CD14-positive monocyte (primary cell): ENCODE measurements around the gene TMEM242. TPM values are rescaled to one million over a fixed set of nuclear protein-coding genes. Genes with fewer than 3 reads are reported as not detected.

Experiments used
- DNase-seq, 3 donors: peaks; one replicate each; pipeline ENCODE4 v3.0.0-alpha.2; 2011 to 2022
- H2AFZ ChIP-seq: 2 replicates; pipeline ENCODE4 v1.6.0; 2012; ENCODE audit warnings: mild to moderate bottlenecking, low read depth, low read length, inconsistent platforms; ENCODE audit not compliant: insufficient read depth, poor library complexity, severe bottlenecking
- H3K27ac ChIP-seq, 2 donors: 1 replicate in 1 of 2; 2 replicates in 1 of 2; pipeline ENCODE4 v1.5.1; 2012 to 2013; ENCODE audit warnings: low read length in 2 of 2, control low read depth in 1 of 2, inconsistent platforms in 1 of 2, low read depth in 1 of 2, mild to moderate bottlenecking in 1 of 2
- H3K27me3 ChIP-seq, 2 donors: one replicate each; pipeline versions ENCODE4 v1.6.0 to v1.6.1; 2011 to 2013; ENCODE audit warnings: low read length in 2 of 2; ENCODE audit not compliant: control insufficient read depth in 2 of 2, insufficient read depth in 2 of 2
- H3K36me3 ChIP-seq, 2 donors: replicated peaks in 1 of 2; 1 replicate in 1 of 2; 2 replicates in 1 of 2; pipeline versions ENCODE4 v1.5.1 to v1.6.1; 2012 to 2013; ENCODE audit warnings: low read length in 2 of 2, control low read depth in 1 of 2, inconsistent platforms in 1 of 2, mild to moderate bottlenecking in 1 of 2; ENCODE audit not compliant: insufficient read depth in 2 of 2, control insufficient read depth in 1 of 2
- H3K4me1 ChIP-seq, 2 donors: 1 replicate in 1 of 2; 2 replicates in 1 of 2; pipeline versions ENCODE4 v1.5.1 to v1.6.1; 2012 to 2013; ENCODE audit warnings: low read length in 2 of 2, control low read depth in 1 of 2, inconsistent platforms in 1 of 2, mild to moderate bottlenecking in 1 of 2, moderate library complexity in 1 of 2; ENCODE audit not compliant: insufficient read depth in 2 of 2, control insufficient read depth in 1 of 2
- H3K4me2 ChIP-seq: replicated peaks from 2 replicates; pipeline ENCODE3; 2012; ENCODE audit warnings: low read length, moderate library complexity, mild to moderate bottlenecking; ENCODE audit not compliant: poor library complexity, severe bottlenecking; ENCODE audit errors: extremely low read depth
- H3K4me3 ChIP-seq, 3 experiments: fragments of 200-600 bp in 1 of 3; sonication (generic) in 1 of 3; replicated peaks in 1 of 3; 1 replicate in 2 of 3; 2 replicates in 1 of 3; pipeline ENCODE4 v1.5.1; 2011 to 2013; ENCODE audit warnings: low read length in 3 of 3, mild to moderate bottlenecking in 3 of 3, control low read depth in 2 of 3, low read depth in 2 of 3, inconsistent platforms in 1 of 3, moderate library complexity in 1 of 3
- H3K79me2 ChIP-seq: 2 replicates; pipeline ENCODE4 v1.6.0; 2012; ENCODE audit warnings: mild to moderate bottlenecking, control low read depth, inconsistent platforms, low read length, moderate library complexity; ENCODE audit not compliant: insufficient read depth
- H3K9ac ChIP-seq: 2 replicates; pipeline ENCODE4 v1.6.0; 2017; ENCODE audit warnings: low read length, mild to moderate bottlenecking; ENCODE audit not compliant: insufficient read depth, poor library complexity, severe bottlenecking
- H3K9me3 ChIP-seq, 2 donors: replicated peaks in 1 of 2; 1 replicate in 1 of 2; 2 replicates in 1 of 2; pipeline versions ENCODE4 v1.5.1 to v1.6.1; 2012 to 2013; ENCODE audit warnings: low read length in 2 of 2, control low read depth in 1 of 2; ENCODE audit not compliant: control insufficient read depth in 1 of 2, insufficient read depth in 1 of 2
- H4K20me1 ChIP-seq: 2 replicates; pipeline ENCODE4 v1.6.0; 2012; ENCODE audit warnings: mild to moderate bottlenecking, low read length, control low read depth, moderate library complexity; ENCODE audit not compliant: insufficient read depth
- H3K27ac Mint-ChIP-seq, 7 donors: one replicate each; pipeline ENCODE4 v1.8.0; 2020; ENCODE audit warnings: mild to moderate bottlenecking in 7 of 7, mixed read lengths in 7 of 7, moderate library complexity in 6 of 7, inconsistent platforms in 2 of 7
- H3K27me3 Mint-ChIP-seq, 3 donors: one replicate each; pipeline ENCODE4 v1.8.0; 2021 to 2022; ENCODE audit warnings: low read depth in 3 of 3, mild to moderate bottlenecking in 3 of 3, mixed read lengths in 3 of 3, moderate library complexity in 3 of 3, inconsistent platforms in 1 of 3
- H3K36me3 Mint-ChIP-seq, 2 donors: one replicate each; pipeline ENCODE4 v1.8.0; 2020; ENCODE audit warnings: mixed read lengths in 2 of 2, inconsistent platforms in 1 of 2, mild to moderate bottlenecking in 1 of 2
- H3K4me1 Mint-ChIP-seq: one replicate; pipeline ENCODE4 v1.8.0; 2020; ENCODE audit warnings: mild to moderate bottlenecking, mixed read lengths
- H3K4me3 Mint-ChIP-seq, 2 donors: one replicate each; pipeline ENCODE4 v1.8.0; 2020; ENCODE audit warnings: mild to moderate bottlenecking in 2 of 2, mixed read lengths in 2 of 2, moderate library complexity in 1 of 2
- H3K9me3 Mint-ChIP-seq, 7 donors: one replicate each; pipeline ENCODE4 v1.8.0; 2020 to 2022; ENCODE audit warnings: mixed read lengths in 7 of 7, mild to moderate bottlenecking in 6 of 7, moderate library complexity in 6 of 7, inconsistent platforms in 2 of 7
- WGBS: methylation state at CpG from one replicate; pipeline ENCODE4 v1.1.5; 2013; ENCODE audit warnings: missing lambda C conversion rate; ENCODE audit not compliant: insufficient coverage; 5-methylcytosine and 5-hydroxymethylcytosine counted together
- intact Hi-C, 2 donors: fragments of 100-400 bp; cut with micrococcal nuclease; formaldehyde crosslinking; loops; one replicate each; pipeline versions ENCODE4 v1.15.0 to v1.15.1; 2023
- polyA plus RNA-seq, 3 donors: library from polyadenylated mRNA; depleted of rRNA in 1 of 3; unstranded in 2 of 3; stranded (reverse) in 1 of 3; fragments of 300-500 nt in 2 of 3; fragments of >200 nt in 1 of 3; fragmentation: Illumina TruSeq in 2 of 3; gene quantifications; 1 replicate in 2 of 3; 2 replicates in 1 of 3; pipeline ENCODE4 v1.2.3, GENCODE V29; 2012 to 2021
- TF ChIP-seq, protein P1 (sequence below): fragments of 200-600 bp; IDR thresholded peaks from one replicate; pipeline ENCODE4 v1.8.0; 2022; ENCODE audit warnings: antibody characterized with exemption, mild to moderate bottlenecking

Gene TMEM242
- polyA plus RNA-seq, 3 donors = 5.6 to 9.8 (median 8.3) TPM

DNA sequence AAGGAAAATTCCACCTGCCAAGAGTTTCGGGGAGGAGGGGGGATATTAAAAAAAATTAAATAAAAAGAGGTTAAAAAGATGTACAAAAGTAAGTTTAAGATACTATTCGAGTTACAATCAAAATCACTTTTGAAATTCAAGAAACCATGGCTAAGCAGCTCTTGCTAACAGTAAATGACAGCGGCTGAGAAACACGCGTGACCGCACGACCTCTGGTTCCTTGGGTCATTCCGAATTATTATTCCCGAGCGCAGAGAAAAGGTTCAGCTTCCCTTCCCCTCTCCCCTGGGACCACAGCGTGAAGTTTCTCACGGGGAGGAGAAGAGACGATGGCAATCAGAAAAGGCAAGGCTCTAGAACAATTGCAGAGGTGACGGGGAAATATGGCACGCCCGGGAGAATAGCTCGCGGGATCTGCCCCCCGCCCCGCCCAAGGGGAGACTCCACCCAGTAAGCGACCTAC lies 496 bp downstream of the TMEM242 start:
- Histone ChIP-seq H3K4me3 (peak overlapping the region; percentile 63 to 87 (median 74)), H4K20me1 (no peaks in the 10 kb centered on the region), H3K9ac (peak overlapping the region; percentile 79), H3K4me2 (peak overlapping the region; percentile 83), H2AFZ (peak overlapping the region; percentile 96), H3K36me3 (peaks cover 9 to 28% of the 10 kb centered on the region in 2 donors), H3K4me1 (peaks cover 17 to 19% of the 10 kb centered on the region in 2 donors), H3K27ac (peak overlapping the region; percentile 87 to 90), H3K27me3 (peaks cover 2 to 10% of the 10 kb centered on the region in 2 donors), H3K9me3 (no peaks in the 10 kb centered on the region), H3K79me2 (peaks cover 18% of the 10 kb centered on the region)
- 1% methylated on average over 13 of the region's 21 CpGs for WGBS
- H3K27ac Mint-ChIP-seq = peak overlapping the region; percentile 92 to 98 (median 97)
- DNase-seq = peak in 1 of 3 donors; percentile 76
- TF ChIP-seq, protein P1, sequence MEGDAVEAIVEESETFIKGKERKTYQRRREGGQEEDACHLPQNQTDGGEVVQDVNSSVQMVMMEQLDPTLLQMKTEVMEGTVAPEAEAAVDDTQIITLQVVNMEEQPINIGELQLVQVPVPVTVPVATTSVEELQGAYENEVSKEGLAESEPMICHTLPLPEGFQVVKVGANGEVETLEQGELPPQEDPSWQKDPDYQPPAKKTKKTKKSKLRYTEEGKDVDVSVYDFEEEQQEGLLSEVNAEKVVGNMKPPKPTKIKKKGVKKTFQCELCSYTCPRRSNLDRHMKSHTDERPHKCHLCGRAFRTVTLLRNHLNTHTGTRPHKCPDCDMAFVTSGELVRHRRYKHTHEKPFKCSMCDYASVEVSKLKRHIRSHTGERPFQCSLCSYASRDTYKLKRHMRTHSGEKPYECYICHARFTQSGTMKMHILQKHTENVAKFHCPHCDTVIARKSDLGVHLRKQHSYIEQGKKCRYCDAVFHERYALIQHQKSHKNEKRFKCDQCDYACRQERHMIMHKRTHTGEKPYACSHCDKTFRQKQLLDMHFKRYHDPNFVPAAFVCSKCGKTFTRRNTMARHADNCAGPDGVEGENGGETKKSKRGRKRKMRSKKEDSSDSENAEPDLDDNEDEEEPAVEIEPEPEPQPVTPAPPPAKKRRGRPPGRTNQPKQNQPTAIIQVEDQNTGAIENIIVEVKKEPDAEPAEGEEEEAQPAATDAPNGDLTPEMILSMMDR = no peak
- peaks cover 2 to 13% (median 8%) of the 10 kb centered on the region in 3 donors for H3K27me3 Mint-ChIP-seq
- H3K4me3 Mint-ChIP-seq = peak overlapping the region; percentile 98 to 99
- H3K4me1 Mint-ChIP-seq = peaks cover 14% of the 10 kb centered on the region
- H3K9me3 Mint-ChIP-seq = no peaks in the 10 kb centered on the region
- H3K36me3 Mint-ChIP-seq = peaks cover 13 to 15% of the 10 kb centered on the region in 2 donors
- intact Hi-C loops = loop anchor here in 1 of 2 donors (5.0 kb wide), 2 partner anchors 59 to 844 kb away; partner anchors contain the start of genes GTF2H5, SERAC1 and ZDHHC14

- WGBS = 20% methylated on average over 5 of the region's 6 CpGs
- intact Hi-C loops = loop anchor here (2.0 to 5.0 kb wide), 2 partner anchors 64 to 350 kb away; partner anchors contain the start of gene ZDHHC14 (in 1 of the 2)
- H3K4me1 ChIP-seq = peaks cover 21 to 23% of the 10 kb centered on the region in 2 donors
- H3K36me3 ChIP-seq = peaks cover 31 to 52% of the 10 kb centered on the region in 2 donors
- H2AFZ ChIP-seq = peak overlapping the region; percentile 35
- H4K20me1 ChIP-seq = no peaks in the 10 kb centered on the region
- H3K36me3 Mint-ChIP-seq = peaks cover 36 to 41% of the 10 kb centered on the region in 2 donors
- peak; percentile 88 to 97 (median 93) for DNase-seq
- H3K9me3 ChIP-seq = no peaks in the 10 kb centered on the region
- H3K27ac Mint-ChIP-seq = peak overlapping the region; percentile 84 to 98 (median 94)
- H3K4me2 ChIP-seq = peak overlapping the region; percentile 34
- H3K27me3 ChIP-seq = no peaks in the 10 kb centered on the region
- peaks cover 10% of the 10 kb centered on the region for H3K79me2 ChIP-seq
- H3K4me1 Mint-ChIP-seq = peaks cover 19% of the 10 kb centered on the region
- TF ChIP-seq, protein P1 = no peak
- peak overlapping the region in 1 of 3 experiments; percentile 6 for H3K4me3 ChIP-seq
- H3K9me3 Mint-ChIP-seq = no peaks in the 10 kb centered on the region
- H3K27ac ChIP-seq = peak overlapping the region; percentile 64 to 78
- peak overlapping the region; percentile 1 to 71 for H3K4me3 Mint-ChIP-seq
- H3K9ac ChIP-seq = no peak overlapping the region
- no peaks in the 10 kb centered on the region for H3K27me3 Mint-ChIP-seq
These were observed 6.2 kb downstream of the TMEM242 start for GRCh38 chr6:157316871-157317814.
